Cerebellar cortex (tissue), 1 donor: Measurements from ENCODE around the gene TBKBP1.

Experiments used
- DNase-seq: peaks from one replicate; pipeline ENCODE4 v3.0.0-alpha.2; 2015; ENCODE audit warnings: low spot score

Gene TBKBP1

DNA sequence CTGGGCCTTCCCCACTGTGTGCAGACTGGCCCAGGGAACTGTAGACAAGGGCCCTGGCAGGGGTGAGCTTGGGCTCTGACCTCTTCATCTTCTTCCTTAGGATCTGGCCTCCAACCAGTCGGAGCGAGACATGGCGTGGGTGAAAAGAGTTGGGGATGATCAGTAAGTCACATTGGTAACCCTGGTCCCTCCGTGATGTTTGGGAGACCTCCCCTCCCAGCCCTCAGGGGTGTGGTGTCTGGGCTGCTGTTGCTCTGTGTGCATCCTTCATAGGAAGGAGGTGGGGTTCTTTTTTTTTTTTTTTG, 5.5 kb downstream of the TBKBP1 start:
- DNase-seq = no peak

DNA sequence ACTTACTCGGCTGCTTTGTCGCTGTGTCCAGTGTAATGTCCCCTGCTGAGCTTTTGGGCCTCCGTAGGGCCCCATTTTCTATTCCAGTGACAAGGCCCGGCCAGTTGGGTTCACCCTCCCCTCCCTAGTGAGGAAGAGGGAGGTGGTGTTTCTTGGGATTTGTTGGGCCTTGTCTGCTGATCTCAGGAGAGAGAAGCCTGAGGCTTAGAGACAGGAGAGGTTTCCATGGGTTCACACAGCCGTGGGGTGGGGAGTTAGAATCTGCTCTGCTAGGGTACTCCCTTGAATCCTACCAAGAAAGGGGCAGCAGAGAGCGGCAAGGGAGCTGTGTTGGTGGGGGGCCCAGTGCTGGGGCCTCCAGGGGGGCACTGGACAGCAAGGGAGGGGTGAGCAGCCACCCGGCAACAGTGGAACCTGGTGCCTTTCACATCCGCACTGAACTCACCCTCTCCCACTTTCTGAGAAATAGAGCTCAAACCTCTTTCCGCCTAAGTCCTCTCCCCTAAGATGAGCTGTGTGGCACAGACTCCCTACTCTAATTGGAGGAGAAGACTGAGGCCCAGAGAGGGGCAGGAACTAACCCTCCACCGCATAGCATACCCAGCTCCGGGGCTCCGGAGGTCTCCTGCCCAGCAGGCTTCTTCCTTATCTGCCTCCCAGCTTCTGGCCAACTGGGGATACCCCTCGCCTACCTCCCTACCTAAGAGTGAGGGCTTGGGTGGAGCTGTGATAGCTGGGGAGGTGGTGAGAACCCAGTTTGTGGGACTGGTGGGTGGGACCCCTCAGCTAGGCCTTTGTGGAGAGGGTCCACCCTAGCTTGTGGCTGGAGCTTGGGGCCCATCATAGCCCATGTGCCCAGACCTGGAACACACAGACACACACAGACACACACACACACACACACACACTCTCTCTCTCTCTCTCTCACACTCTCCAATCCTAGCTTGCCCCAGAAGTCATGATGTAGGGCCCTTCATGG, 6.8 kb downstream of the TBKBP1 start:
- DNase-seq = no peak

- DNase-seq = no peak
These were observed 7.6 kb downstream of the TBKBP1 start for GRCh38 chr17:47701608-47702007.

GRCh38 chr17:47702391-47702995, 8.5 kb downstream of the TBKBP1 start:
- DNase-seq = no peak

GRCh38 chr17:47703191-47703591, 9.2 kb downstream of the TBKBP1 start:
- DNase-seq = no peak

GRCh38 chr17:47703671-47704070, 9.7 kb downstream of the TBKBP1 start:
- no peak for DNase-seq

GRCh38 chr17:47704116-47704515, 10.2 kb downstream of the TBKBP1 start:
- no peak for DNase-seq

- DNase-seq = peak; percentile 61
These were observed 10.8 kb downstream of the TBKBP1 start for GRCh38 chr17:47704736-47705135.

GRCh38 chr17:47705536-47706530, 11.9 kb downstream of the TBKBP1 start:
- DNase-seq = no peak

GRCh38 chr17:47707056-47707804, 13.3 kb downstream of the TBKBP1 start:
- DNase-seq = no peak

- no peak for DNase-seq
These were observed 13.9 kb downstream of the TBKBP1 start for GRCh38 chr17:47707884-47708283.

- no peak for DNase-seq
These were observed 14.4 kb downstream of the TBKBP1 start for GRCh38 chr17:47708312-47708863.

DNA sequence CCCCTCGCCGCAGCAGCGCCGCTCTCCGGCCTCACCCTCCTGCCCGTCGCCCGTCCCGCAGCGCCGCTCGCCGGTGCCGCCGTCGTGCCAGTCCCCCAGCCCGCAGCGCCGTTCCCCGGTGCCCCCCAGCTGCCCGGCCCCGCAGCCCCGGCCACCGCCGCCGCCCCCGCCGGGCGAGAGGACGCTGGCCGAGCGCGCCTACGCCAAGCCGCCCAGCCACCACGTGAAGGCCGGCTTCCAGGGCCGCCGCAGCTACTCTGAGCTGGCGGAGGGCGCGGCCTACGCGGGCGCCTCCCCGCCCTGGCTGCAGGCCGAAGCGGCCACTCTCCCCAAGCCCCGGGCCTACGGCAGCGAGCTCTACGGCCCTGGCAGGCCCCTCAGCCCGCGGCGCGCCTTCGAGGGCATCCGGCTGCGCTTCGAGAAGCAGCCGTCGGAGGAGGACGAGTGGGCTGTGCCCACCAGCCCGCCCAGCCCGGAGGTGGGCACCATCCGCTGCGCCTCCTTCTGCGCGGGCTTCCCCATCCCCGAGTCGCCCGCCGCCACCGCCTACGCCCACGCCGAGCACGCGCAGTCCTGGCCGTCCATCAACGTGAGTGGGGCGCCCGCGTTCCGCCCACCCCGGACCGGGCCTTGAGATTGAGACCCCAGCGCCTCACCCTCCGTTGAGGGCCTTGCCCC, 15.0 kb downstream of the TBKBP1 start:
- no peak for DNase-seq

- no peak for DNase-seq
These were observed 15.6 kb downstream of the TBKBP1 start for GRCh38 chr17:47709594-47709993.

DNA sequence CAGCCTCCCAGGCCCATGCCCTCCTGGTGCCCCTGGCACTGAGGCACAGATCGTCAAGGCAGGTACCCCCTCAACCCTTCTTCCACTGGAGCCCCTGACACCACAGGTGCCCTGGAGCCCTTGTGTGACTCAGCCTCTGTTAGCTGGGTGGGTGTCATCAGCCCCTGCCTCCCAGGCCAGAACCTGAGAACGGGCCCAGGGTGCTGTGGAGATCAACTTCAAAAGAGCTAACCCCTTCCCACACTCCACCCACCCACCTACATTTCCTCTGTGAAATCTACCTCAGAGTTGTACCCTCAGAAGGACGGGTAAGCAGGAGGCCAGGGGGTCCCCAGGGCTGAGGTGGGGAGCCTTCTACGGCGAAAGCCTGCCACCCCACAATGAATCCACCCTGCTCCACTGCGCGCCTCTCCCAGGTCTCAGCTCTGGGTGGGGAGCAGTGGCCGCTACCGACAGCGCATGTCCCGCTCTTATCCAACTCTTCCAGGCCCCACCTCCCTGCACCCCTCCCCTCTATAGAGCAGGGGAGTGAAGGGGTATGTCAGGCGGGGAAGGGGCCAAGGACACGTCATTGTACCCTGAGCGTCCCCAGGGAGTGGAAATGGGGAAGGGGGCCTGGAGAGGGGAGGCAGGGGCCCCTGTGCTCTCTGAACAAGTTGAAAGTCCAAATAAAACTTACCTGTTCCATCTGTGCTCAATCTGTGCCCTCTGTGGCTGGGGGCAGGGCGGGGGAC, 17.6 kb downstream of the TBKBP1 start:
- DNase-seq = no peak

- no peak for DNase-seq
These were observed 18.5 kb downstream of the TBKBP1 start for GRCh38 chr17:47712330-47713023.

GRCh38 chr17:47713980-47714700, 20.2 kb downstream of the TBKBP1 start:
- DNase-seq = no peak

DNA sequence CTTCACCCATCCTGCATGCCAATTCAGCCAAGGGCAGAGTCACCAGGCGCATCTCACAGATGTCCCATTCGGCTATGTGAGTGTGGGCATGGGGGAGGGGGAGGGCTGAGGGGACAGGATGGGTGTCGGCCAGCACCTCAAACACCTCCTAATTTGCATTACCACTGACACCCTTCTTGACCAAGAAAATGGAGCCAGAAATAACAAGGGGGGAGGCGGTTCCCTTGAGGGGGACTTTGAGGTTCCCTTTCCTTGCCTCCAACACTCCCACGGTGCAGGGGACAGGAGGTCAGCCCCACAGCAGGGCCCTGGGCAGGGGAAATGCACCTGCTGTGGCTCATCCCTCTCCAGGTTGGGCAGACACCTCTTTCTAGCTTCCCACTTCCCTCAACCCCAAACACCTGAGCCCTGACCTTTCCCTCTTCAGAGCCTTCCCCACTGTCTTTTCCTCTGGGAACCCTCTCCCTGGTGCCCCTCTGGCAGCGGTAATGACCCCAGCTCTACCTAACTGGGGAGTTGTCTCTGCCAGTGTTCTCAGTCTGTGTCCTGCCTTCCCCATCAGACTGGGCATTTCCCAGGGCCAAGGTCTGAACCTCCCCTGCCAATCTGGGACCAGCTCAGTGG, 20.9 kb downstream of the TBKBP1 start:
- DNase-seq = no peak
